PC-3 (cell line): ENCODE measurements around the gene ZSCAN18. TPM values are rescaled to one million over a fixed set of nuclear protein-coding genes. Genes with fewer than 3 reads are reported as not detected.

ENCODE experiments used
- ATAC-seq: fragments of 200-7000 bp; cut with Tn5 transposase; 2 replicates; pipeline ENCODE4 v1.9.1; 2020; ENCODE audit warnings: mild to moderate bottlenecking, moderate library complexity
- BruUV-seq: library from RNA; stranded (reverse); fragments of 400-500 nt; replicated peaks from 2 replicates; lab custom pipeline; 2021; lab: Mats Ljungman, UMichigan
- CTCF ChIA-PET: fragments of 300-600 bp; sonication (Branson Sonifier 250); formaldehyde crosslinking; loops from one replicate; lab custom pipeline; 2022; ENCODE audit warnings: antibody characterized with exemption; lab: Charles Lee
- POLR2A ChIA-PET: fragments of 300-600 bp; sonication (Branson Sonifier 250); formaldehyde crosslinking; loops from one replicate; lab custom pipeline; 2022; ENCODE audit warnings: antibody characterized with exemption; ENCODE audit not compliant: unreplicated experiment; lab: Charles Lee
- DNase-seq: peaks from one replicate; pipeline ENCODE4 v3.0.0-alpha.2; 2015
- H2AFZ ChIP-seq: fragments of 300-600 bp; sonication (generic); 2 replicates; pipeline ENCODE4 v1.6.0; 2016; ENCODE audit warnings: antibody characterized with exemption, low read length
- H3F3A ChIP-seq: fragments of 300-600 bp; sonication (generic); one replicate; pipeline ENCODE4 v1.6.0; 2017; ENCODE audit warnings: antibody characterized with exemption, low read length, control low read depth, mild to moderate bottlenecking; ENCODE audit not compliant: unreplicated experiment
- H3K27ac ChIP-seq: fragments of 300-600 bp; sonication (generic); 2 replicates; pipeline ENCODE4 v1.5.1; 2016; ENCODE audit warnings: mild to moderate bottlenecking, low read length
- H3K27me3 ChIP-seq: fragments of 300-600 bp; sonication (generic); 2 replicates; pipeline ENCODE4 v1.6.1; 2016; ENCODE audit warnings: low read length, mixed read lengths
- H3K36me3 ChIP-seq: fragments of 300-600 bp; sonication (generic); 2 replicates; pipeline ENCODE4 v1.6.1; 2016; ENCODE audit warnings: low read depth, mixed run types, low read length, mixed read lengths
- H3K4me1 ChIP-seq: fragments of 300-600 bp; sonication (generic); 2 replicates; pipeline ENCODE4 v1.5.1; 2016; ENCODE audit warnings: low read length; ENCODE audit not compliant: insufficient read depth
- H3K4me2 ChIP-seq: fragments of 300-600 bp; sonication (generic); 2 replicates; pipeline ENCODE4 v1.6.0; 2016; ENCODE audit warnings: low read length
- H3K4me3 ChIP-seq: fragments of 300-600 bp; sonication (generic); 2 replicates; pipeline ENCODE4 v1.5.1; 2016; ENCODE audit warnings: mild to moderate bottlenecking, low read length, mixed read lengths
- H3K79me2 ChIP-seq: fragments of 300-600 bp; sonication (generic); 2 replicates; pipeline ENCODE4 v1.6.1; 2017; ENCODE audit warnings: low read length, mixed read lengths
- H3K9ac ChIP-seq: fragments of 300-600 bp; sonication (generic); 2 replicates; pipeline ENCODE4 v1.6.0; 2016; ENCODE audit warnings: mild to moderate bottlenecking, low read length
- H3K9me2 ChIP-seq: fragments of 300-600 bp; sonication (generic); replicated peaks from 2 replicates; pipeline ENCODE4 v1.6.1; 2016; ENCODE audit warnings: mixed run types, low read length, mixed read lengths
- H3K9me3 ChIP-seq: fragments of 300-600 bp; sonication (generic); 2 replicates; pipeline ENCODE4 v1.6.1; 2016; ENCODE audit warnings: low read length, mixed read lengths
- H4K20me1 ChIP-seq: fragments of 300-600 bp; sonication (generic); 2 replicates; pipeline ENCODE4 v1.6.1; 2016; ENCODE audit warnings: low read length, mixed read lengths
- EZH2 ChIP-seq: fragments of 300-600 bp; sonication (generic); IDR thresholded peaks from one replicate; pipeline ENCODE4 v1.6.1; 2017; ENCODE audit warnings: antibody characterized with exemption, mild to moderate bottlenecking, low read length; ENCODE audit not compliant: unreplicated experiment
- EZH2phosphoT487 ChIP-seq: fragments of 300-600 bp; sonication (generic); IDR thresholded peaks from 2 replicates; pipeline ENCODE4 v1.6.1; 2018; ENCODE audit warnings: mild to moderate bottlenecking, antibody characterized with exemption, low read length, borderline replicate concordance
- intact Hi-C: fragments of 100-400 bp; cut with micrococcal nuclease; formaldehyde crosslinking; loops from 2 replicates; pipeline ENCODE4 v1.9.0; 2023
- total RNA-seq: library from RNA; depleted of rRNA; stranded (reverse); fragments of >200 nt; gene quantifications from 2 replicates; pipeline ENCODE4 v1.2.3, GENCODE V29; 2014
- TF ChIP-seq, protein P1 (sequence below): fragments of 300-600 bp; sonication (generic); conservative IDR thresholded peaks from 2 replicates; pipeline ENCODE4 v1.5.1; 2017; ENCODE audit warnings: antibody characterized with exemption, low read depth, mild to moderate bottlenecking, low read length

Gene ZSCAN18
- total RNA-seq, 1 experiment from 2014 or later: 0.66 TPM

DNA sequence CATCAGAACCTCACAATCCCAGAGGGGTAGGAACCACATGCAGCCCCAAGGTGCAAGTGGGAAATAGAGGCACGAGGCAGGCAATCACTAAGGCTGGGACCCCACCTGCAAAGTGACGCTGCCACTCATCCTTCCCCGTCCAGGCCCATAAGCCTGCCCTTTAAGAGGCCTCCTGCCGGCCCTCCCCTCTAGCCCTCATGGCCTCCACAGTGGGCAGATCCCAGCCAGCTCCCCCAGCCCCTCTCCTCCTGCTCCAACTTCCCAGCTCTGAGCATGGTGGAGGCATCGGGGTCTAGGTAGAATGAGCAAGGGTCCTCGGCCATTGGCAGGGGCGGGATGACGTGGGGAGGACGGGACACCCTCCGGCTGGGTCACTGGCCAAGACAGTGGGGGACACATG, 2.7 kb downstream of the ZSCAN18 start:
- CTCF ChIA-PET: no interaction called here
- no peak overlapping the region for H3K27ac ChIP-seq
- H3K27me3 ChIP-seq: no peaks in the 10 kb centered on the region
- H3K4me2 ChIP-seq: no peak overlapping the region
- H3K36me3 ChIP-seq: no peaks in the 10 kb centered on the region; the same call in 1 of the 2 replicates
- H3K79me2 ChIP-seq: no peaks in the 10 kb centered on the region
- H3K9ac ChIP-seq: no peak overlapping the region
- no peaks in the 10 kb centered on the region for H3K4me1 ChIP-seq
- TF ChIP-seq, protein P1, sequence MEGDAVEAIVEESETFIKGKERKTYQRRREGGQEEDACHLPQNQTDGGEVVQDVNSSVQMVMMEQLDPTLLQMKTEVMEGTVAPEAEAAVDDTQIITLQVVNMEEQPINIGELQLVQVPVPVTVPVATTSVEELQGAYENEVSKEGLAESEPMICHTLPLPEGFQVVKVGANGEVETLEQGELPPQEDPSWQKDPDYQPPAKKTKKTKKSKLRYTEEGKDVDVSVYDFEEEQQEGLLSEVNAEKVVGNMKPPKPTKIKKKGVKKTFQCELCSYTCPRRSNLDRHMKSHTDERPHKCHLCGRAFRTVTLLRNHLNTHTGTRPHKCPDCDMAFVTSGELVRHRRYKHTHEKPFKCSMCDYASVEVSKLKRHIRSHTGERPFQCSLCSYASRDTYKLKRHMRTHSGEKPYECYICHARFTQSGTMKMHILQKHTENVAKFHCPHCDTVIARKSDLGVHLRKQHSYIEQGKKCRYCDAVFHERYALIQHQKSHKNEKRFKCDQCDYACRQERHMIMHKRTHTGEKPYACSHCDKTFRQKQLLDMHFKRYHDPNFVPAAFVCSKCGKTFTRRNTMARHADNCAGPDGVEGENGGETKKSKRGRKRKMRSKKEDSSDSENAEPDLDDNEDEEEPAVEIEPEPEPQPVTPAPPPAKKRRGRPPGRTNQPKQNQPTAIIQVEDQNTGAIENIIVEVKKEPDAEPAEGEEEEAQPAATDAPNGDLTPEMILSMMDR: no peak
- TF ChIP-seq EZH2 (no peak), EZH2phosphoT487 (no peak)
- no peaks in the 10 kb centered on the region for H3K9me2 ChIP-seq
- H3K4me3 ChIP-seq: no peak overlapping the region
- peaks cover 55% of the 10 kb centered on the region for H3K9me3 ChIP-seq
- no peaks in the 10 kb centered on the region for H3F3A ChIP-seq
- no peaks in the 10 kb centered on the region for H4K20me1 ChIP-seq
- H2AFZ ChIP-seq: no peak overlapping the region
- DNase-seq (no peak), ATAC-seq (no peak)
- no TSS peak for BruUV-seq
- POLR2A ChIA-PET: no interaction called here
- intact Hi-C loops: no loop called here

DNA sequence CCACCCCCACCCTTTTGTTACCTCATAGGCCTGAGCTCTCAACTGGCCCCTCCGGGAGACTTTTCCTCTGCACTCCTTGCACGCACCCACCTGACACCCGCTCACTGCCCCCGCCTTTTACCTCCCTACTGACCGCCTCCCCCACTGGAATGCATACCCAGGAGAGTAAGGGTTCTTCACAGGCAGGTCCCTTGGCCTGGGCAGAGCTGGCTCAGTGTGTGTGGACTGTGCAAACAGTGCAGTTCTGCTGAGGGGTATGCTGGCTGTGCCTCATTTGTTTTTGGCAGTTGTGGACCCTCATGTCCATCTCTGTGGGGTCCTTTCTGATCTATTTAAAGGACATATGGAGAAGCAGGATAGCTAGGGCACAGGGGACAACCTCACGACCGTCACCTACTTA, 5.0 kb downstream of the ZSCAN18 start:
- no peak for DNase-seq
- Histone ChIP-seq H4K20me1 (no peaks in the 10 kb centered on the region), H3K27me3 (no peaks in the 10 kb centered on the region), H3K9me2 (no peaks in the 10 kb centered on the region), H3K9me3 (peaks cover 42% of the 10 kb centered on the region), H3K4me2 (no peak overlapping the region), H3K79me2 (no peaks in the 10 kb centered on the region), H3K9ac (no peak overlapping the region), H3K4me1 (no peaks in the 10 kb centered on the region), H3F3A (no peaks in the 10 kb centered on the region), H3K4me3 (no peak overlapping the region), H3K27ac (no peak overlapping the region), H3K36me3 (no peaks in the 10 kb centered on the region; the same call in 1 of the 2 replicates), H2AFZ (no peak overlapping the region)
- ChIA-PET CTCF (no interaction called here), POLR2A (no interaction called here)
- no peak for TF ChIP-seq EZH2phosphoT487
- TF ChIP-seq EZH2: no peak
- TF ChIP-seq, protein P1: no peak
- ATAC-seq: no peak
- BruUV-seq: no TSS peak
- intact Hi-C loops: no loop called here

DNA sequence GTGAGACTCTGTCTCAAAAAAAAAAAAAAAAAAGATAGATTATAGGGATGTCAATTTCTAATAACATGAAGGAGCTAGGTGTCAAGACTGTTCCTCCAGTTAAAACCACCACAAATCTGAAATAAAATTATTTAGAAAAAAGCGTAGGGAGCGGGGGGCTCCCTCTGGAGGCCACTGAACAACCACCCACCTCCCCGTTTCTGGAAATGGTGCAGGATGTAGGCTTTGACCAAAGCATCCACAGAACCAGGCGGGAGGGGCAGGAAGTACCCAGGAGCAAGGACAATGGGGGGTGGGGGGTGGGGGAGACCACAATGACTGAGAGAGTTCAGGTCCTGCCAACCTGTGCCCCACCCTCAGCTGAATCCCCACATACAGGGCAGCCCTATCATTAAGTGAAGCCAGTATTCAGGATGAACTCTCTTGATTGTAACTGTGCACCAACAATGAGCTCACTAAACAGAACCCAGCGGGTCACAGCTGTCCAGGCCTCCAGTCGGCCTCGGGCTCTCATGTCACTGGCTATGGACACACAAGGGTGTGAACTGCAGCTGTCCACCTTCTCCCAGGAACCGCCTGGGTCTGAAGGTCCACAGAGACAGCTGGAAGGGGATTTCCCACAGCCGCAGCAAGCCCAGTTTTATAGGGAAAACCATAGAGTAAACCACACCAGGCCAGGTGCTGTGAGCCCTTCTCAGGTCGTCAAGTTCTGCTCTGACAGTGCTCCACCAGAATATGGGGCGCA, 6.6 kb downstream of the ZSCAN18 start:
- no peak for DNase-seq
- no peak overlapping the region for H3K4me3 ChIP-seq
- intact Hi-C loops: no loop called here

More for the DNA sequence above, 6.6 kb downstream of the ZSCAN18 start:
- H3K27me3 ChIP-seq: no peaks in the 10 kb centered on the region
- TF ChIP-seq, protein P1: no peak
- TF ChIP-seq EZH2 (no peak), EZH2phosphoT487 (no peak)
- ATAC-seq: no peak
- no peak overlapping the region for H3K9ac ChIP-seq
- no peaks in the 10 kb centered on the region for H3K9me2 ChIP-seq
- H3F3A ChIP-seq: no peaks in the 10 kb centered on the region
- H3K9me3 ChIP-seq: peaks cover 46% of the 10 kb centered on the region
- CTCF ChIA-PET: no interaction called here
- no peaks in the 10 kb centered on the region; the same call in 1 of the 2 replicates for H3K36me3 ChIP-seq
- no peak overlapping the region for H3K27ac ChIP-seq
- POLR2A ChIA-PET: no interaction called here
- H3K79me2 ChIP-seq: no peaks in the 10 kb centered on the region
- H4K20me1 ChIP-seq: no peaks in the 10 kb centered on the region
- H3K4me1 ChIP-seq: no peaks in the 10 kb centered on the region
- H3K4me2 ChIP-seq: no peak overlapping the region
- BruUV-seq: no TSS peak
- H2AFZ ChIP-seq: no peak overlapping the region
